A549 treated with dexamethasone at 1 μM for 4 hours (cell line): ENCODE data around the gene UFD1. TPM values are rescaled to one million over a fixed set of nuclear protein-coding genes. Genes with fewer than 3 reads are reported as not detected.

Experiments used
- total RNA-seq: library from RNA; stranded (reverse); fragments of 200-300 nt; extraction: Qiagen RNA extraction; gene quantifications from 5 replicates; pipeline ENCODE4 v1.2.3, GENCODE V29; 2022

UFD1 gene
- total RNA-seq = 88.7 to 103 TPM (median 97.2 TPM) in 5 replicates

GRCh38 chr22:19478901-19479354 is at the start of gene UFD1:
TSS of gene UFD1 (minus strand) at chr22:19479193. CDS start at chr22:19479085, 108 bp downstream.

GRCh38 chr22:19524170-19525115 is 45.5 kb upstream of the UFD1 start, which contains the start of gene CLDN5:
TSS of gene CLDN5 (minus strand) at chr22:19524410. CDS start at chr22:19524255, 155 bp downstream.

GRCh38 chr22:19479355-19480172 is 571 bp upstream of the UFD1 start, which contains the start of gene CDC45:
TSS of gene CDC45 (plus strand) at chr22:19479920. CDS start at chr22:19479969, 49 bp downstream.

GRCh38 chr22:19447330-19448075 is 31.5 kb downstream of the UFD1 start, which contains the start of gene C22orf39:
TSS of gene C22orf39 (minus strand) at chr22:19447711. CDS start at chr22:19447688, 23 bp downstream.

GRCh38 chr22:19432133-19432851 is 46.7 kb downstream of the UFD1 start, which contains the start of gene MRPL40:
TSS of gene MRPL40 (plus strand) at chr22:19432545. CDS start at chr22:19432555, 10 bp downstream.

GRCh38 chr22:19431649-19432132 is 47.3 kb downstream of the UFD1 start, which contains the start of gene HIRA:
TSS of gene HIRA (minus strand) at chr22:19431733. CDS start at chr22:19431476, 257 bp downstream.

Other genes with a start within 250 kb of the UFD1 start
- gene CLTCL1, start 187.5 kb downstream of the UFD1 start, total RNA-seq = 4.0 to 5.8 TPM (median 4.9 TPM) in 5 replicates
- gene HIRA, start 47.5 kb downstream of the UFD1 start, total RNA-seq = 18.4 to 24.4 TPM (median 23.1 TPM) in 5 replicates
- 42.1 to 49.4 TPM (median 44.7 TPM) in 5 replicates for gene MRPL40, start 46.6 kb downstream of the UFD1 start, total RNA-seq
- gene C22orf39, start 31.5 kb downstream of the UFD1 start, total RNA-seq = 14.0 to 14.5 TPM (median 14.0 TPM) in 5 replicates
- gene CDC45, start 727 bp upstream of the UFD1 start, total RNA-seq = 22.7 to 25.4 TPM (median 24.0 TPM) in 5 replicates
- not detected in 5 replicates for gene CLDN5, start 45.2 kb upstream of the UFD1 start, total RNA-seq
- 9.3 to 11.0 TPM (median 9.9 TPM) in 5 replicates for gene SEPTIN5, start 235.3 kb upstream of the UFD1 start, total RNA-seq
- 0.79 to 2.1 TPM (median 1.8 TPM) in 5 replicates for gene GP1BB, start 244.3 kb upstream of the UFD1 start, total RNA-seq